ENCODE data around the gene OPN1SW. TPM values are rescaled to one million over a fixed set of nuclear protein-coding genes. Genes with fewer than 3 reads are reported as not detected.

Gene OPN1SW
- not detected for total RNA-seq

GRCh38 chr7:128775744-128776474 lies at the start of gene OPN1SW:
TSS of gene OPN1SW (minus strand) at chr7:128775794. CDS start at chr7:128775781, 13 bp downstream.
- DNase-seq (ENCODE audit: low spot score in 2 of 2): no peak
- Histone ChIP-seq H3K9me3 (no peaks in the 10 kb centered on the region), H3K36me3 (peaks cover 27% of the 10 kb centered on the region), H3K27ac (no peak within 1 kb of the TSS), H3K4me1 (no peaks in the 10 kb centered on the region), H3K27me3 (no peaks in the 10 kb centered on the region), H3K4me3 (no peak within 1 kb of the TSS)
- no peak for TF ChIP-seq POLR2A (IDR thresholded peaks at IDR 0.05)
- TF ChIP-seq EP300 (IDR thresholded peaks at IDR 0.05): no peak
- TF ChIP-seq, protein P1, sequence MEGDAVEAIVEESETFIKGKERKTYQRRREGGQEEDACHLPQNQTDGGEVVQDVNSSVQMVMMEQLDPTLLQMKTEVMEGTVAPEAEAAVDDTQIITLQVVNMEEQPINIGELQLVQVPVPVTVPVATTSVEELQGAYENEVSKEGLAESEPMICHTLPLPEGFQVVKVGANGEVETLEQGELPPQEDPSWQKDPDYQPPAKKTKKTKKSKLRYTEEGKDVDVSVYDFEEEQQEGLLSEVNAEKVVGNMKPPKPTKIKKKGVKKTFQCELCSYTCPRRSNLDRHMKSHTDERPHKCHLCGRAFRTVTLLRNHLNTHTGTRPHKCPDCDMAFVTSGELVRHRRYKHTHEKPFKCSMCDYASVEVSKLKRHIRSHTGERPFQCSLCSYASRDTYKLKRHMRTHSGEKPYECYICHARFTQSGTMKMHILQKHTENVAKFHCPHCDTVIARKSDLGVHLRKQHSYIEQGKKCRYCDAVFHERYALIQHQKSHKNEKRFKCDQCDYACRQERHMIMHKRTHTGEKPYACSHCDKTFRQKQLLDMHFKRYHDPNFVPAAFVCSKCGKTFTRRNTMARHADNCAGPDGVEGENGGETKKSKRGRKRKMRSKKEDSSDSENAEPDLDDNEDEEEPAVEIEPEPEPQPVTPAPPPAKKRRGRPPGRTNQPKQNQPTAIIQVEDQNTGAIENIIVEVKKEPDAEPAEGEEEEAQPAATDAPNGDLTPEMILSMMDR (IDR thresholded peaks at IDR 0.05): no peak
- TF ChIP-seq POLR2AphosphoS5 (IDR thresholded peaks at IDR 0.05): no peak
- 95% methylated on average over 4 of the region's 4 CpGs for WGBS

- Histone ChIP-seq H3K4me1 (no peaks in the 10 kb centered on the region), H3K36me3 (no peaks in the 10 kb centered on the region), H3K4me3 (no peak overlapping the region), H3K9me3 (no peaks in the 10 kb centered on the region), H3K27me3 (peaks cover 2% of the 10 kb centered on the region), H3K27ac (no peak overlapping the region)
- TF ChIP-seq, protein P1 (IDR thresholded peaks at IDR 0.05): no peak
- no peak for TF ChIP-seq POLR2A (IDR thresholded peaks at IDR 0.05)
- no peak for TF ChIP-seq EP300 (IDR thresholded peaks at IDR 0.05)
- TF ChIP-seq POLR2AphosphoS5 (IDR thresholded peaks at IDR 0.05): no peak
- no peak for DNase-seq (ENCODE audit: low spot score in 2 of 2)
- WGBS: 92% methylated on average over 4 of the region's 4 CpGs
These were observed 46.1 kb upstream of the OPN1SW start for GRCh38 chr7:128821724-128822123.

DNA sequence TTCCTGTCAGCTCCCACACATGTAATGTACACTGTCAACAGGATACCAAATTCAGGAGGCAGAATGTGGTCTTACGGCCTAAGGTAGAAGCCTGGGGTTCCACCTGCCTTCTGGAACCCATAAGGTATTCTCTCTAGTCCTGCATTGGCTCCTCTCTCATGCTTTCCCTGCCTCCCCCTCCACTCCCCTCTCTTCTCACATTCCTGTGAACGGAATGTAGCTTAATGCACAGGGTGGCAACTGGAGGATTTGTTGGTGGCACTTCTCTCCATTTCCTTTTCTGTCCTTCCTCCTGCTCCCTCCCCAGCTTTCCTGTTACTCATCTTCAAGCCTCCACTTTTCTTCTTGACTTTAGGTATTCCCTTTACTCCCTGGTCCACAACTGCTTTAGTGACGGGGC lies 43.1 kb upstream of the OPN1SW start:
- Histone ChIP-seq H3K27ac (no peak overlapping the region), H3K4me1 (no peaks in the 10 kb centered on the region), H3K27me3 (peaks cover 2% of the 10 kb centered on the region), H3K9me3 (no peaks in the 10 kb centered on the region), H3K36me3 (no peaks in the 10 kb centered on the region), H3K4me3 (no peak overlapping the region)
- WGBS: 87% methylated on average over 3 of the region's 3 CpGs
- no peak for DNase-seq (ENCODE audit: low spot score in 2 of 2)
- TF ChIP-seq EP300 (IDR thresholded peaks at IDR 0.05) (no peak), POLR2A (IDR thresholded peaks at IDR 0.05) (no peak)
- TF ChIP-seq, protein P1 (IDR thresholded peaks at IDR 0.05): no peak

GRCh38 chr7:128815289-128815942 lies 39.8 kb upstream of the OPN1SW start:
- no peaks in the 10 kb centered on the region for H3K9me3 ChIP-seq
- TF ChIP-seq POLR2AphosphoS5 (IDR thresholded peaks at IDR 0.05): no peak
- H3K36me3 ChIP-seq: no peaks in the 10 kb centered on the region
- H3K27ac ChIP-seq: no peak overlapping the region
- 75% methylated on average over 7 of the region's 7 CpGs for WGBS
- H3K27me3 ChIP-seq: peaks cover 2% of the 10 kb centered on the region
- no peaks in the 10 kb centered on the region for H3K4me1 ChIP-seq
- DNase-seq (ENCODE audit: low spot score in 2 of 2): no peak
- no peak overlapping the region for H3K4me3 ChIP-seq

DNA sequence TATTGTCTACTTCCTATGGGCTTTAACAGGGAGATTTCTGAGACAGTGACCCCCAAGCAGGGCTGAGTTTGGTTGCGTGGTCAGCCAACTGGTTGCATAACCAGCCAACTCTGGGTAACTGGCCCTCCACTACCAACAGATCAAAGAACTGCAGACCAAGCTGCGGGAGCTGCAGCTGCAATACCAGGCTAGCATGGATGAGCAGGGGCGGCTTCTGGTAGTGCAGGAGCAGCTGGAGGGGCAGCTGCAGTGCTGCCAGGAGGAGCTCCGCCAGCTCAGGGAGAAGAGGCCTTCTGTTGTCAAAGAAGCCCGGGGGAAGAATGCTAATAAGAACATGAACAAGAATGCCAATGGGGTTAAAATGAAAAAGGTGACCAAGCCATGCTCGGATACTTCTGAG lies 38.9 kb upstream of the OPN1SW start:
- no peaks in the 10 kb centered on the region for H3K9me3 ChIP-seq
- H3K4me3 ChIP-seq: no peak overlapping the region
- no peaks in the 10 kb centered on the region for H3K4me1 ChIP-seq
- H3K27me3 ChIP-seq: peaks cover 2% of the 10 kb centered on the region
- no peaks in the 10 kb centered on the region for H3K36me3 ChIP-seq
- no peak for DNase-seq (ENCODE audit: low spot score in 2 of 2)
- TF ChIP-seq, protein P1 (IDR thresholded peaks at IDR 0.05): no peak
- TF ChIP-seq EP300 (IDR thresholded peaks at IDR 0.05): no peak
- WGBS: 84% methylated on average over 6 of the region's 6 CpGs
- no peak overlapping the region for H3K27ac ChIP-seq
